Measurements from ENCODE around the gene RNF169. TPM values are rescaled to one million over a fixed set of nuclear protein-coding genes. Genes with fewer than 3 reads are reported as not detected.
A peak's percentile ranks its signal among the peaks of the same experiment; 100 is the strongest.

RNF169 gene
- total and polyA plus RNA-seq, 8 donors: 2.1 to 28.1 (median 8.2) TPM

GRCh38 chr11:74751303-74751702 lies 2.7 kb downstream of the RNF169 start:
- peaks cover 38 to 77% (median 56%) of the 10 kb centered on the region in 4 donors for H3K4me1 ChIP-seq
- peak overlapping the region in 1 of 5 donors; percentile 37 for H3K27ac ChIP-seq
- H3K4me3 ChIP-seq: no peak overlapping the region
- H3K9me3 ChIP-seq: no peaks in the 10 kb centered on the region
- 78 to 92% (median 85%) methylated on average over 2 of the region's 2 CpGs for WGBS, 5 donors
- H3K27me3 ChIP-seq: no peaks in the 10 kb centered on the region
- TF ChIP-seq CTCF (IDR thresholded peaks at IDR 0.05) (no peak), POLR2A (IDR thresholded peaks at IDR 0.05) (no peak), EP300 (IDR thresholded peaks at IDR 0.05) (no peak), POLR2AphosphoS5 (IDR thresholded peaks at IDR 0.05) (no peak)
- DNase-seq: no peak
- H3K36me3 ChIP-seq: no peaks in the 10 kb centered on the region
- intact Hi-C loops (cut with DNase I; ENCODE audit: low total_unique reads): no loop called here

GRCh38 chr11:74754507-74755252 lies 6.0 kb downstream of the RNF169 start:
- H3K9me3 ChIP-seq: no peaks in the 10 kb centered on the region
- 60 to 77% (median 73%) methylated on average over 15 of the region's 15 CpGs for WGBS, 5 donors
- intact Hi-C loops (cut with DNase I; ENCODE audit: low total_unique reads): no loop called here
- H3K4me1 ChIP-seq: peaks cover 26 to 66% (median 45%) of the 10 kb centered on the region in 4 donors
- H3K4me3 ChIP-seq: no peak overlapping the region
- H3K27ac ChIP-seq: peak overlapping the region in 3 of 5 donors; percentile 23 to 42 (median 31)
- H3K27me3 ChIP-seq: no peaks in the 10 kb centered on the region
- peak in 1 of 3 donors; percentile 45 for TF ChIP-seq POLR2AphosphoS5 (IDR thresholded peaks at IDR 0.05)
- no peak for TF ChIP-seq EP300 (IDR thresholded peaks at IDR 0.05)
- peak in 1 of 2 donors; percentile 19 for DNase-seq
- no peaks in the 10 kb centered on the region for H3K36me3 ChIP-seq

- Histone ChIP-seq H3K4me1 (peaks cover 20 to 58% (median 38%) of the 10 kb centered on the region in 4 donors), H3K4me3 (no peak overlapping the region), H3K27me3 (no peaks in the 10 kb centered on the region), H3K27ac (peak overlapping the region in 2 of 5 donors; percentile 23 to 42), H3K9me3 (no peaks in the 10 kb centered on the region), H3K36me3 (no peaks in the 10 kb centered on the region)
- WGBS, 5 donors: 22 to 40% (median 28%) methylated on average over 1 of the region's 1 CpG
- no peak for DNase-seq
- TF ChIP-seq CTCF (IDR thresholded peaks at IDR 0.05) (no peak), POLR2AphosphoS5 (IDR thresholded peaks at IDR 0.05) (no peak), EP300 (IDR thresholded peaks at IDR 0.05) (no peak), POLR2A (IDR thresholded peaks at IDR 0.05) (no peak)
- intact Hi-C loops (cut with DNase I; ENCODE audit: low total_unique reads): no loop called here
Measured at GRCh38 chr11:74755395-74755995, 6.8 kb downstream of the RNF169 start.

- Histone ChIP-seq H3K9me3 (no peaks in the 10 kb centered on the region), H3K27ac (no peak overlapping the region), H3K27me3 (no peaks in the 10 kb centered on the region), H3K36me3 (no peaks in the 10 kb centered on the region), H3K4me1 (peaks cover 20 to 47% (median 33%) of the 10 kb centered on the region in 4 donors), H3K4me3 (no peak overlapping the region)
- no peak for DNase-seq
- intact Hi-C loops (cut with DNase I; ENCODE audit: low total_unique reads): no loop called here
- 76 to 94% (median 88%) methylated on average over 1 of the region's 1 CpG for WGBS, 5 donors
- TF ChIP-seq CTCF (IDR thresholded peaks at IDR 0.05) (no peak), POLR2A (IDR thresholded peaks at IDR 0.05) (no peak), POLR2AphosphoS5 (IDR thresholded peaks at IDR 0.05) (no peak), EP300 (IDR thresholded peaks at IDR 0.05) (no peak)
Measured at GRCh38 chr11:74756571-74756970, 7.9 kb downstream of the RNF169 start.
